IMR-90 (cell line): Measurements from ENCODE around the gene LBP. TPM values are rescaled to one million over a fixed set of nuclear protein-coding genes. Genes with fewer than 3 reads are reported as not detected.
A peak's percentile ranks its signal among the peaks of the same experiment; 100 is the strongest.

Experiments
- BHLHE40 ChIP-seq: fragments of 150-350 bp; IDR thresholded peaks from 2 replicates; pipeline ENCODE4 v1.6.1; 2016; ENCODE audit warnings: mild to moderate bottlenecking, low read depth, low read length
- MAZ ChIP-seq: IDR thresholded peaks from 2 replicates; pipeline ENCODE4 v1.6.1; 2012; ENCODE audit warnings: low read depth, mild to moderate bottlenecking, low read length, improper control_type of control experiment, moderate library complexity, borderline replicate concordance
- NFE2L2 ChIP-seq: fragments of 150-350 bp; IDR thresholded peaks from 2 replicates; pipeline ENCODE4 v1.6.1; 2016; ENCODE audit warnings: low read depth, mild to moderate bottlenecking, low read length
- microRNA-seq, 2 experiments: library from miRNA; stranded (forward) in 1 of 2; unstranded in 1 of 2; fragments of 10-50 nt in 1 of 2; fragments of <30 nt in 1 of 2; gene quantifications in 1 of 2; microRNA quantifications in 1 of 2; one replicate each; pipeline versions ENCODE3 to v1.1.0; 2013 to 2020; ENCODE audit not compliant: insufficient read depth in 1 of 2, insufficient read length in 1 of 2, unreplicated experiment in 1 of 2
- polyA plus RNA-seq, 3 experiments: library from polyadenylated mRNA; depleted of rRNA; stranded (reverse); fragments of >200 nt; gene quantifications; 2 replicates each; pipeline ENCODE4 v1.2.3, GENCODE V29; 2012; ENCODE audit warnings: low replicate concordance in 1 of 3
- small RNA-seq, 5 experiments: library from RNA; depleted of rRNA; stranded (forward); fragments of <200 nt; gene quantifications; one replicate each; pipeline ENCODE3, GENCODE V24; 2012
- total RNA-seq: library from RNA; depleted of rRNA; stranded (reverse); fragments of >200 nt; gene quantifications from 2 replicates; pipeline ENCODE4 v1.2.3, GENCODE V29; 2012; rRNA removed

Gene LBP
- total and polyA plus RNA-seq, 2 of the 4 experiments (the other 2 are of a cell fraction): not detected

DNA sequence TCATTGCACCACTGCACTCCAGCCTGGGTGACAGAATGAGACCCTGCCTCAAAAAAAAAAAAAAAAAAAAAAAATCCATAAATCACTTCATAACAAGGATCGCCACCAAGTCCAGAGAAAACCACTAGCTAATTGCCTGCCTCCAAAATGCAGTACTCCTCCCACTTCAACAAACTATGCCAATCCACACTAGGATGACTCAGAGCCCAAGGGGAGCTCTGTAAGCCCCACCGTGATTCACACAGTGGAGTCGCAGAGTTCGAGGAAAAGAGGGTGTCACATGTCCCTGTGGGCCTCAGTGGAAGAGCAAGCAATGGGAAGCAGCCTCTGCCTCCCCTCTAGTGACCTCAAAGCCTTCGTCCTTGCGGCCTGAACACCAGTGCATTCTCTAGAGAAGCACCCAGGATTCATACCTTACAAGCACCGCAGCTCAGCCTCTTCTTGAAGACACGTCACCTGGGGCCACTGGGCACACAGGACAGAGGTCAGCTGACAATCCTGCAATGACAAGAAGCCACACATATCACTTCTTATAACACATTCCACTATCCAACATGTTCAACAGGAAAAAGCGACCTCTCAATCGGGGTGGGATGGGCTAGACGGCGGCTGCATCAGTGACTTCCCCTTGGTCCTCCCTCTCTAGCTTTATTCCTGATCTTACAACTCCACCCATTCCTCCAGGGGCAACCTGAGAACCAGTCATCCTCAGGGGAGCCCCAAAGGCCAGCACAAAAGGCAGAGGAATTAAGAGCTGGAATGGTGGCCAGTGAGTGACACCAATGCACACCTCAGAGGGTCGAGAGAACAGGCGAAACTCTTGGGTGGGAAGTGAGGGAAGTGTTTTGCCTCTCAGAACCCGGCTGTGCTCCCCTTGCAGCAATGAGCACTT lies 80.0 kb downstream of the LBP start (continued):
- no peak for TF ChIP-seq BHLHE40
- TF ChIP-seq MAZ: peak; percentile 34; the same call in 1 of the 2 replicates
- TF ChIP-seq NFE2L2: no peak

Small RNA genes within 50 kb of the gene (microRNA-seq; reads per million reads assigned to microRNA genes)
- not detected for gene RF00056 (ENCODE audit: insufficient read depth, insufficient read length)
- 11.4 reads per million, percentile 20 among the genes with 10 or more reads in this experiment for gene SNORA71B (ENCODE audit: insufficient read depth, insufficient read length)

Small RNA genes within 50 kb of the gene (small RNA-seq; reads per million reads assigned to genes)
- 0 to 0.11 (median 0) reads per million in 5 experiments for gene RF00056
- 99.9 to 3,049 (median 368) reads per million in 5 experiments for gene SNORA71B

Other genes starting within 250 kb of the LBP start
- gene TGM2, start 181.2 kb upstream of the LBP start, total RNA-seq: 237 and 268 TPM in 2 replicates
- gene TGM2, start 181.2 kb upstream of the LBP start, polyA plus RNA-seq (2012; rRNA removed): 239 and 292 TPM in 2 replicates
- 2.2 and 2.5 TPM in 2 replicates for gene KIAA1755, start 85.7 kb upstream of the LBP start, total RNA-seq
- 4.7 and 5.1 TPM in 2 replicates for gene KIAA1755, start 85.7 kb upstream of the LBP start, polyA plus RNA-seq (2012; rRNA removed)
- gene BPI, start 42.3 kb upstream of the LBP start, total RNA-seq: not detected in 2 replicates
- gene BPI, start 42.3 kb upstream of the LBP start, polyA plus RNA-seq (2012; rRNA removed): 0.05 and 0.06 TPM in 2 replicates
- gene SNHG17, start 88.8 kb downstream of the LBP start, total RNA-seq: 5.4 and 6.4 TPM in 2 replicates
- gene SNHG17, start 88.8 kb downstream of the LBP start, polyA plus RNA-seq (2012; rRNA removed): 38.2 and 40.4 TPM in 2 replicates
- 30.3 and 32.8 TPM in 2 replicates for gene RALGAPB, start 126.4 kb downstream of the LBP start, total RNA-seq
- 11.2 and 12.7 TPM in 2 replicates for gene RALGAPB, start 126.4 kb downstream of the LBP start, polyA plus RNA-seq (2012; rRNA removed)
- not detected in 2 replicates for gene ADIG, start 234.7 kb downstream of the LBP start, total RNA-seq
- not detected in 2 replicates for gene ADIG, start 234.7 kb downstream of the LBP start, polyA plus RNA-seq (2012; rRNA removed)